GM12872 (cell line): ENCODE results near the gene SLC22A4.

ENCODE experiments used
- CTCF ChIP-seq: IDR thresholded peaks from 3 replicates; pipeline ENCODE4 v1.5.1; 2011; ENCODE audit warnings: low read depth, mild to moderate bottlenecking, low read length, moderate library complexity; ENCODE audit not compliant: insufficient read depth

Gene SLC22A4

GRCh38 chr5:132365213-132365612, 71.0 kb downstream of the SLC22A4 start:
- TF ChIP-seq CTCF = no peak

- no peak for TF ChIP-seq CTCF
Observed at GRCh38 chr5:132368186-132368585, 74.0 kb downstream of the SLC22A4 start.

GRCh38 chr5:132369007-132369473, 74.8 kb downstream of the SLC22A4 start:
- TF ChIP-seq CTCF = no peak

GRCh38 chr5:132369474-132370180, 75.4 kb downstream of the SLC22A4 start, which contains the start of gene SLC22A5:
Gene SLC22A5 (plus strand): TSS chr5:132369710. CDS start chr5:132369973, 263 bp downstream.
- no peak for TF ChIP-seq CTCF

GRCh38 chr5:132370181-132370970, 76.2 kb downstream of the SLC22A4 start:
- TF ChIP-seq CTCF = no peak

- no peak for TF ChIP-seq CTCF
Observed at GRCh38 chr5:132370971-132371602, 76.9 kb downstream of the SLC22A4 start.

GRCh38 chr5:132371603-132371994, 77.4 kb downstream of the SLC22A4 start:
- TF ChIP-seq CTCF = no peak
